Middle frontal gyrus (tissue), 1 donor: ENCODE measurements around the gene CHD9.

Source experiments
- DNase-seq: peaks from one replicate; pipeline ENCODE4 v3.0.0-alpha.2; 2015; ENCODE audit warnings: low spot score; ENCODE audit errors: extremely low spot score

CHD9 gene

GRCh38 chr16:53091466-53092211, 36.8 kb downstream of the CHD9 start:
- DNase-seq, result peak; percentile 77

- no peak for DNase-seq
Measured at GRCh38 chr16:53092284-53092683, 37.5 kb downstream of the CHD9 start.

DNA sequence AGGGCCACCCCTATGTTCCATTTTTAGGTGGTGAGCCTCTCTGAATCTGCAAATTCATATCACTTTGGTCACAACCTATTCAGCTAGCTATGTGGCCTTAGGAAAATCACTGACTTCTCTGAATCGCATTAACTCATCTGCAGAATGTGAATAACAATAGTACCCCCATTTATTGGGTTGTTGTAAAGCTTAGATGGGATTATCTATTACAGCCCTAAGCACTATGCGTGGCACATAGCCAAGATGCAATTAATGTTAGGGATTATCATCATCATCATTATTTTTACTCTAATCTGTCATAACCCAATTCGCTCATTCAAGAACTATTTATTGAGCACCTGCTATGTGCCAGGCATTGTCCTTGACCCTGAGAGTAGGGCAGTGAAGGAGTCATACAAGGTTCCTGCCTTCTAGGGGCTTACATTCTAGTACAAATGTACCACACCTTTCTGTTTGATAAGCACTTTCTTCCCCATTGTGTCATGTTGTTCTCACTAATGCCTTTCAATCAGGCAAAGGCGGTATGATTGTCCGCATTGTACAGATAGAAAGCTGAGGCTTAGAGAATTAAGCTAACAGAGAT, 38.5 kb downstream of the CHD9 start:
- DNase-seq, result no peak

DNA sequence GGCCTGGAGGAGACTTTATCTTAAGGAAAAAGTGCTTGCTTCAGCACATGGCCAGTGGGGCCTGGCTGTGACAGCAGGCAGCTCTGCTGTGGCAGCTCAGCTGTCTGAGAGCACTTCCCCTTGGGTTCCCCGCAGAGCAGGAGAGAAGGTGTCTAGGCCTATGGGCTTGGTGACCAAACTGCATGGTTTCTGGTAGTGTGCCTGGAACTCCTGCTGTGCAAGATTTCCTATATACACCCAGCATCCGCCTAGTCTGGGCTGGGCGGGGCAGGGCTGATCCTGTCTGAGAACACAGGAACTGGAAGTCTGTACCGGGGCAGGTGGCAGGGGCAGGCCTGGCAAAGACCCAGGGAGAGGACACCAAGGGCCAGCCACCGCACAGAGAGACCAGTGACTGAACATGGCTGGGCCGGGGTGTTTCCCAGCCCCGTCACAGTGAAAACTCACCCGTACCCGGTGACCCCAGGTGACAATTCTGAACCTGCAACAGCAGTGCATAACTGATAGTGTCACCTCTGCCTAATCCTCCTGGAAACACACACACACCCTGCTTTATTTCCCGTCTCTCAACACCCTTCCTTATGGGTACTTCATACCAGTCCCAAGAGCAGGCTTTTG, 39.3 kb downstream of the CHD9 start:
- DNase-seq, result no peak

- DNase-seq, result no peak
Measured at GRCh38 chr16:53097190-53097589, 42.4 kb downstream of the CHD9 start.

GRCh38 chr16:53098526-53099317, 43.9 kb downstream of the CHD9 start:
- peak; percentile 50 for DNase-seq

- peak; percentile 78 for DNase-seq
Measured at GRCh38 chr16:53099318-53100130, 44.7 kb downstream of the CHD9 start.

DNA sequence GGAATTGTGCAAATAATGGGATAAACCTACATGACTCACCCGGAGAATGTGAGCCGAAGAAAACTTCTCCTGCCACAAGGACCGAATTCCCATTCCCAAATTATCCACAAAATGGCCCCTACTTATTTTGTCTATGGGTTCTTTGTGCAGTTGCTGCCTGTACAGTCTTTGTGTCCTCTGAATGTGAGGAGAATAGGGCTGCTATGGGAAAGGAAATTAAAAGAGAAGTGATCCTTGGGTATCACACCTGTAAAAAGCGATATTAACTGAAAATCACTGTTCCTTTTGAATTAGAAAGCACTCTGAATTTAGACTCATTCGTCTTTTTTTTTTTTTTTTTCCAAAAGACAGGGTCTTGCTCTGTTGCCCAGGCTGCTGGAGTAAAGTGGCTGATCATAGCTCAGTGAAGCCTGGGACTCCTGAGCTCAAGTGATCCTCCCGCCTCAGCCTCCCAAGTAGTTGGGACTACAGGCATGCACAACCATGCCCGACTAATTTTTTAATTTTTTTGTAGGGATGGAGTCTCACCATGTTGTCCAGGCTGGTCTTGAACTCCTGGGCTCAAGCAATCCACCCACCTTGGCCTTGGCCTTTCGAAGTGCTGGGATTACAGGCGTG, 45.4 kb downstream of the CHD9 start:
- no peak for DNase-seq

- no peak for DNase-seq
Measured at GRCh38 chr16:53100889-53101288, 46.1 kb downstream of the CHD9 start.

DNA sequence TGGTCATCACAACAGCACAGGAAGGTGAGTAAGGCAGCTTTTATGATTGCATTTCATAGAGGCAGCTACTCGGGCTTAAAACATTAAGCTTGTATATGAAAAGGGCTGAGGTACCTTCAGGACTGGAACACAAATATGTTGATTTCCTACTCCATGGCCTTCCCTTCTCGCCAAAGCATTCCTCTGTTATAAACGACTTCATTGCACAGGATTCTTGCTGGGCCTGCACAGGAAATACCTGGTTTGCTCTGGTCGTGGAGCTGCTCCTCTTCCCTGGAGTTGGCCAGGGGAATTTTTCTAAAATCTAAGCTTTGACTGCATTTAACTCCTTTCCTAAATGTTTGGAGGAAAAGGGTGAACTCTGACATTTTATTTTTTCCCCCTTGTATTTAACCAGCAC, 49.0 kb downstream of the CHD9 start:
- no peak for DNase-seq

- DNase-seq, result no peak
Measured at GRCh38 chr16:53105565-53105964, 50.8 kb downstream of the CHD9 start.

- DNase-seq, result no peak
Measured at GRCh38 chr16:53111078-53111791, 56.4 kb downstream of the CHD9 start.

- DNase-seq, result no peak
Measured at GRCh38 chr16:53112015-53112414, 57.2 kb downstream of the CHD9 start.

DNA sequence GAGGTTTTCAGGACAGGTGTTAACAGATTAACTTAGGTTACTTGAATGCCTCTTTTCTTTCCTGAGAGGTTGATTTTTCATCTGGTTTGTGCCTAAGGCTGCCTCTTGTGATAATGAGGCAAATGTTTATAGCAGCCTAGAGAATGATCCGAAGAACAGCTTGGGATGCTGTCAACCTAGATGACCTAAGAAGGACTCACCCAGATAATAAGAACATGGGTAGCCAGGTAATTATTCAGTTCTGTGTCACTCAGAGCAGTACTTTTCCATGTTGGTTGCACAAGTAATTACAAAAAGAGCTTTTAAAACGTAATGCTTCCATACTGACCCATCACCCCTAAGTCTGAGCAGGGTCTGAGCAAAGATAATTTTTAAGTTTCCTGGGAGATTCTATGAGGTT, 60.3 kb downstream of the CHD9 start:
- DNase-seq, result no peak

DNA sequence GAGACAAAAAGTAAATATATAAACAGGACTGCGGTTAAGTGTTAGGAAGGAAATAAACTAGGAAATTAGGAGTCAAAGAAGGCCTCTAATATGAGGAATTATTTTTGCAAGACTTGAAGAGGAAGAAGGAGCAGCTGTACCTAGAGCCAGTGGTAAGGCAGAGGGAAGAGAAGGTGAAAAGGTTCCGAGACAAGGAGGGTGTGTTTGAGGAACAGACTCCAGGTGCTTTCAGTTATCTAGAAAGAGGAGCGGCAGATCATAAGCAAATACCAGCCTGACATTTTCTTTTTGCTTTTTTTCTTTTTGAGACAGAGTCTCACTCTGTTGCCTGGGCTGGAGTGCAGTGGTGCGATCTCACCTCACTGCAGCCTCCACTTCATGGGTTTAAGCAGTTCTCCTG, 61.0 kb downstream of the CHD9 start:
- DNase-seq, result no peak

GRCh38 chr16:53121043-53121620, 66.3 kb downstream of the CHD9 start:
- DNase-seq, result no peak

DNA sequence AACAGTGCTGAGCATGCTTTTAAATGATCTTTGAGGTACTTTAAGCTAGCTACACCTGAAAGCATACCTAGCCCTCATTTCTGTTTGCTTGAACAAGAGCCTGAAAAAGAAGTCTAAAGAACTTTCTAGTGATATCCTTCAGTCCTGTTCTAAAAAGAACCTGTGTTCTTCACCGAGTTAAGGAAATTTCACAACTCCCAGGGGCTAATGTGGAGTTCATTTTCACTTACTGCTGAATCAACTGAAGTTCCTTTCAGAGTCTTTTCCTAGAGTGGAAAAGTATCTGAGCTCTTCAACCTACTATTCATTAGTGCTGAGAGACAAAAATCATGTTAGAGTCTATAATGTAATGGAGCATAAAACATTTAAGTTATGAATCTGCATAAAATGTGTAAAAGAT, 66.9 kb downstream of the CHD9 start:
- no peak for DNase-seq

- DNase-seq, result no peak
Measured at GRCh38 chr16:53123747-53124146, 69.0 kb downstream of the CHD9 start.

DNA sequence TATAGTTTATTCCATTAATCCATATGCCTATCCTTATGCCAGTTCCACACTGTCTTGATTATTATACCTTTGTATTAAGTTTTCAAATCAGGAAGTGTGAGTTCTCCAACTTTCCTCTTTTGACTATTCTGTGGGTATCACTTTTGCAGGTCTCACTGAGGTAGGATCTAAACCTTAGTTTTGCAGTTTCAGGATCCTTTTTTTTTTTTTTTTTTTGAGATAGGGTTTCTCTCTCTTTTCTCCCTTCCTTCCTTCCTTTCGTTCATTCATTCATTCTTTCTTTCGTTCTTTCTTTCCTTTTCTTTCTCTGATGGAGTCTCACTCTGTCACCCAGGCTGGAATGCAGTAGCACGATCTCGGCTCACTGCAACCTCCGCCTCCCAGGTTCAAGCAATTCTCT, 71.6 kb downstream of the CHD9 start:
- no peak for DNase-seq
